GM23248 (cell line): ENCODE data around the gene PRUNE2.

Experiments used
- EZH2 ChIP-seq: fragments of 200-600 bp; sonication (generic); IDR thresholded peaks from 2 replicates; pipeline ENCODE4 v1.6.1; 2018; ENCODE audit warnings: antibody characterized with exemption, mild to moderate bottlenecking; ENCODE audit not compliant: insufficient read depth, poor library complexity, severe bottlenecking
- EZH2phosphoT487 ChIP-seq: fragments of 200-600 bp; sonication (generic); IDR thresholded peaks from 2 replicates; pipeline ENCODE4 v1.6.1; 2018; ENCODE audit warnings: antibody characterized with exemption, moderate library complexity, mild to moderate bottlenecking, low read depth; ENCODE audit not compliant: insufficient read depth

DNA sequence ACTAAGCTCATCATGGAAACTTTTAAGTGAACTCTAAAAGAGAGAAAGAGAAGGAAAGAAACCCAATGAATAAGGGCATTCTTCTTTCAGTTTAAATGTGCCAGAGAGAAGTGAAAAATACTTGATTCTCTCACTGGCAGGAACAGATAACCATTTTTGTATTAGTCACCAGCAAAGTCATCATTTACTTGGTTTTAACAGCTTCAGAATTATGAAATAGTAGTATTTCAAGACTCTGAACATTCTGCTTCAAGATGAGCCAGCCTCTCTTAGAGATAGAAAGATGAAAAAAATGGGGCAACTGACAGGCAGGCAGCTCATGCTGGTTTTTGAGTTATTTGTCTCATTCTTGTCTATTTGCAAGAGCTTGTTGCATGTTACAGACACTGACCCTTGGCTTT lies 343.4 kb downstream of the PRUNE2 start:
- TF ChIP-seq EZH2, result no peak
- TF ChIP-seq EZH2phosphoT487, result no peak
